ENCODE results near the gene THAP5. TPM values are rescaled to one million over a fixed set of nuclear protein-coding genes. Genes with fewer than 3 reads are reported as not detected.
A peak's percentile ranks its signal among the peaks of the same experiment; 100 is the strongest.

The THAP5 gene, protein sequence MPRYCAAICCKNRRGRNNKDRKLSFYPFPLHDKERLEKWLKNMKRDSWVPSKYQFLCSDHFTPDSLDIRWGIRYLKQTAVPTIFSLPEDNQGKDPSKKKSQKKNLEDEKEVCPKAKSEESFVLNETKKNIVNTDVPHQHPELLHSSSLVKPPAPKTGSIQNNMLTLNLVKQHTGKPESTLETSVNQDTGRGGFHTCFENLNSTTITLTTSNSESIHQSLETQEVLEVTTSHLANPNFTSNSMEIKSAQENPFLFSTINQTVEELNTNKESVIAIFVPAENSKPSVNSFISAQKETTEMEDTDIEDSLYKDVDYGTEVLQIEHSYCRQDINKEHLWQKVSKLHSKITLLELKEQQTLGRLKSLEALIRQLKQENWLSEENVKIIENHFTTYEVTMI
- 37.3 TPM for total RNA-seq (ENCODE audit: insufficient read depth, low replicate concordance)

DNA sequence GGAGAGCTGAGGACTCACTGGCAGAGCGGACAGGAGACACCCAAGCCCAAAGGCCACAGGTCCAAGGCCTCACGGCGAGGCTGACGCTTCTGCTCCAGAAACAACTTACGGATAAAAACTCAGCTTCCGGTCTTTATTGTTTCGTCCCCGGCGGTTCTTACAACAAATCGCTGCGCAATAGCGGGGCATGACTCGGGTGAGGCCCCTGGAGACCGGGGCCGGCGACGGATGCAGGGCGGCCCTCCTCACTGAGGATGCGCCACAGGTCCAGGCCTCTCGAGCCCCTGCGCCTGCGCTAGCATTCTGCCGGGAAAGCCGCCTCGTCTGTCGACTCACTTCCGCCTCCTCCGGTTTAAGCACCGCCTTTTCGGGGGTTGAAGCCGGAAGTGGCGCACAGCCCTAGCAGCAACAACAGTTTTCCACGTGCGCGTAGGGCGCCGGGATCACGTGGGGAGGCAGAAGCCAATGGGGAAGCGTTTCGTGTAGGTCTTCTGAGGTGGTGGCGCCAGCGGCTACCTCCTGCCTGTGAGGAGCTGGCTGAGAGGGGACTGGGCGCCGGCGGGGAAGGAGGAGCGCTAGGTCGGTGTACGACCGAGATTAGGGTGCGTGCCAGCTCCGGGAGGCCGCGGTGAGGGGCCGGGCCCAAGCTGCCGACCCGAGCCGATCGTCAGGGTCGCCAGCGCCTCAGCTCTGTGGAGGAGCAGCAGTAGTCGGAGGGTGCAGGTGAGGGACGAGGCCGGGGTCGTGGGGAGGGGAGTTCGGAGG lies at the start of gene THAP5, which contains the start of gene DNAJB9:
Gene THAP5, minus strand, starts transcription at position 326 of the 765 bp plus-strand sequence. Its CDS starts 137 bp downstream, at position 189.
Gene DNAJB9, plus strand, starts transcription at position 494 of the 765 bp plus-strand sequence. CDS start 1,853 bp downstream, outside the sequence.
- DNase-seq (ENCODE audit: low spot score), result peak; percentile 100

DNA sequence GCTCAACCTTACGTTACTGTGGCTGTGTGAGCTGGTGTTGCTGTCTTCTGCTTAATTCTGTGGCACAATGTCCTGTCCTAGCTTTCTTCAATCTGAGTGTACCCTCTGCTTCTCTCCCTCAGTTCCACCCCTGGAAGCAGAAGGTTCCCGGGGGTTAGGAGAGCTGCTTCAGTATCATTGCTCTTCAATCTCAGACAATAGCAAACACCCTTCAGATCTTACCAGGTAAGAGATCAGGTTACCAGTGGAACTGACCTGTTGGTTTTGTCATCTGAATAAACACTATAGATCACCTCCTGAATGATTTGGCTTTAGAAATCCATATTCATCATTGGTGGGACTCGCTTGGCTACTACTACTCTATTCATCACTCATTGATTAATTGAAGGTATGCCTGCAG lies 48.5 kb upstream of the THAP5 start:
- no peak for DNase-seq (ENCODE audit: low spot score)

DNA sequence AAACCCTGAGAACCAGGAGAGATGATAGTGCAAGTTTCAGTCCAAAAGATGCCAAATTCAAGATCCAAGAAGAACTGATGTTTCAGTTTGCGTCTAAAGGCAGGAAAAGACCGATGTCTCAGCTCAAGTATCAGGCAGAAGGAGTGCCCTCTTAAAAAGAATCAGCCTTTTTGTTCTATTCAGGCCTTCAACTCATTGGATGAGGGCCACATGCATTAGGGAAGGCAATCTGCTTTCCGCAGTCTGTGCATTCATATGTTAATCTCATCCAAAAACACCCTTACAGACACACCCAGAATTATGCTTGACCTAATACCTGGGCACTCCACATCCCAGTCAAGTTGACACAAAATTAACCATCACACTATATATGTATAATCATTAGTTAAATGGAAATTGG lies 45.4 kb upstream of the THAP5 start:
- no peak for DNase-seq (ENCODE audit: low spot score)

DNA sequence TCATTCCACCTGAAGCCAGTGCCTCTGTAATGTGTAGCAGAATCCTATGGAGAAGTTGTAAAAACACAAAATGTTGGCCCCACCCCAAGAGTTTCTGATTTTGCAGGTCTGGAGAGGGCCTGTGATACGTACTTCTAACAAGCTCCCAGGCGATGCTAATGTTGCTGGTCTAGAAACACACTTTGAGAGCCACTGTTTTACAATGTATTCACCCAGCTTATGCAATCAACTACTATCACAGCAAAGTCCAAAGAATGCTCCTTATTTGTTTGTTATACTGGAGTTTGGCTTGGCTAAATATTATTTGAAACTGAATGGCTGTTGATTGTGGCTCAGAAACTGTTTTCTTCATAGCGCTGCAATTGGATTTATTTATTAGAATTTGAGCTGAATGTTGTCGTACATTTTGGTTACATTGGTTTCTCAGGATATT lies 44.5 kb upstream of the THAP5 start:
- peak; percentile 10 for DNase-seq (ENCODE audit: low spot score)

DNA sequence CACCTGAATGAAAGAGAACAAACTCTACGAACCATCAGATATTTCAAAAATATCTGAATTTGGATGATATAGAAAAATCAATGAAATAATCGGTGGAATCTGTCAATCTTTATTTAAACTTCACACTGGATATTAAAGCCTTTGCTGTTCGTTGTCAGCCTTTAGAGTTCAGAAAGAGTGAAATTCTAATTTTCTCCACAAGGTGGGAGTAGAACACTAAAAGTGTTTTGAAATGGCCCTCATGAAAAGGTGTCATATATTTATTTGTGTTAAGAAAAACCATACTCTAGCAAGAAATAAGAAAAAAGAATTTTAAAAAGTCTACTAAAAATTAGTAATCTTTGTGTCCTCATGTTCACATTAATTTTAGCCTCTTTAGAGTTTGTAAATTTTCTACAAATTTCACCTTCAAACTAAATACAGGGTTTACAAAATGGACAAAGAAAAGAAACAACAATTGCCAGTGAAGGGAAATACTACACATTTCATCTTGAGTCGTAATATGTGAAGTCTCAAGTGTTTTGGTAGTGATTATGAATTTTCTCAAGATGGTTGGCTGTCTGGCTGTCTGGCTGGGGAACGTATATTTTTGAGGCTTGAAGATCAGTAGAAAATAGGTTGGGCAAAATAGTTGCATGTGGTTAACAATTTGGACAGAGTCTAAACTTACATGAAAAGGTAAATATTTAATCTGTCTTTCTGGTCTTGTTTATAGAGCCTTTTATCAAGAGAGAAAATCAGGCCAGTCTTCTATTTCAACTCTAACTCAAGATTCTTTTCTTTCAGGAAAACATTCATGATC lies 43.8 kb upstream of the THAP5 start:
- peak; percentile 65 for DNase-seq (ENCODE audit: low spot score)

DNA sequence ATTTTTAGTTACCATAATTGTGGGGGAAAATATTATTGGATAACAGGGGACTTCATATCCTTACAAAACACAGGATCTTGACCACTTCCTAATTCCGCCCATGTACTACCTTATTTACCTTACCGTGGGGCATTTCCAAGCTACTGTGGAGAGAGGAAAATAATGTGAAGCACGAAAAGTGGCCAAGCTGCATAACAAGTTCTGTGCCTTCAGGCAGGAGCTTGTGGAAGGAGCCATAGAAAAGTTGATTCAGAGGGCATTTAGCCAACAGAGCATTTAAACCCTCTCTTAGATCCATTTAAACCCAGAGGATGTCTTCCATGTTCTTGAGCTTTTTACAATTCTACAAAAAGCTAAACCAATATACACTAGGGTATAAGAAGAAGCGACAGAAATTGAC lies 41.8 kb upstream of the THAP5 start:
- DNase-seq (ENCODE audit: low spot score), result peak; percentile 40

DNA sequence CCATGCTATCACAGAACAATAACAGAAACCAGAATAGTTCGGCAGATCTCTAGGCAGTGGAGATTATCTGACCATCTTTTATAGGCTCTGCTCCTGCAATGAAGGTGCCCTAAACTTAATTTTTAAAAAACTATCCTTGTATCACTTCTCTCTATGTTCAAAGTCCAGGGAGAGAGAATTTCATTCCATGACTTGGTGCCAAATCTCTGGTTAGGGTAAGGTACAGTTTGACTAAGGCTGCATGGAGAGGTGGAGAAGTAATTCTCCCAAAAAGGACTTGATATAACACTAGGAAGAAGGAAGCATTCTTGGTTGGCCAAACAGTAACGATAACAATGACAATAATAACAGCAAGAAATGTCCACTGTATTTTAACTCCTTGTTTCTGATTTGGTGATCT lies 40.1 kb upstream of the THAP5 start:
- no peak for DNase-seq (ENCODE audit: low spot score)

DNA sequence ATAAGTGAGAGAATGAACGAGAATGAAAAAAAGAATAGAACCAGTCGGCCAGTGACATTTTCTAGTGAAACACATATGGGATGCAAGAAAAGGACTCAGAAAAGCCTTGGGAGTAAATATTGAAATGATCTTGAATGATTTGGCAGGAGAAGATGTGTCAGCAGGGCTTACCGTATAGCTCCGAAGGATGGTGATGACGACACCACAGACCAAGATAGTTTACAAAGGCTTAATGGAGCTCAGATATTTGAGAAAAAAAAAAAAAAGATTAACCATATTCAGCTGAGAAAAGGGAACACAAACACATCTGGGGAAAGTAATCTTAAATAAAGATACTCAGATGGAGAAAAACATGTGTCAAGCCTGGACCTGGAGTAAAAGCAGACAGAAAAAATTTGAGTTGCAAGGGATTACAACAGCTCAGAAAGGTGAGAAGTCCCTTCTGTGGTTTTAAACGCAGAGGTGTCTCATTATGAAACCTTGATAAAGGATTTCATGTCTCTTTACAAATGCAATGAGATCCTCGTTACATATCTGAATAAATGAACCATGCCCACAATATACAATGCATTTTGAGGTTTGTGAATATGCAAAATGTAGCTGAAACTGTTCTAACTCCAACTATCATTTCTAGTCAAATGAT lies 36.2 kb upstream of the THAP5 start:
- peak; percentile 81 for DNase-seq (ENCODE audit: low spot score)

DNA sequence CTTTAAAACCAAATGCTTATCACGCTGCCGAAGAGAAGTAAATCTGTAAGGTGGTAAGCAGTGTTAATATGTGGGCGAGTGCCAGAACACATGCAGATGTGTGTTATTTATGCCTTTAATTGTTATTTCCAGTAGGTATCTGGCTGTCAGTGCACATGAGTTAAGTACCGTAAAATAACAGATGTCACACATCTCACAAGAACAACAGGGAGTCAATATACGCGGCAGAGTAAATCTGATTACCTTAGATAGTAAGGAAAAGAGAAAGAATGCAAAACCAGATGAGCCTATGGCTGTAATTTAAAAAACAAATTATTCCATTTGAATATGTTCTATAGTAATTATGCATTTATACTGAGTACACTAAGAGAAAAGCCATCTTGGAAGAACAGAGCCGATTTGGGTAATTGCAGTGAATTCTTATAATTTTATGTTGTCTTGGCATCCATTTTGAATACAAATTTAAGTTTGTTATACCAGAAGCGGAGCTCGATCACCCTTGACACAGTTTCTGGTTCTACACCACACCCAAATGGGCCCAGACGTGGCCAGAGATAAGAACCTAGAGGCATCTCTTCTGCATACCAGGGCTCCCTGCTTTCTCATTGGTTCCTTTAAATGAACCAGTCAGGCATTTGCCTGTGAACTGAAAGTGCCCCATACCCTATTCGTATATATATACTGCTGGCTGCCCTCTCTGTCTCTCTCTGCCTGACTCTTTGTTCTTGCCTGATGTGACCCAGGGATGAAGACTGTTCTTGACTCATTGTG lies 35.0 kb upstream of the THAP5 start:
- DNase-seq (ENCODE audit: low spot score), result no peak

DNA sequence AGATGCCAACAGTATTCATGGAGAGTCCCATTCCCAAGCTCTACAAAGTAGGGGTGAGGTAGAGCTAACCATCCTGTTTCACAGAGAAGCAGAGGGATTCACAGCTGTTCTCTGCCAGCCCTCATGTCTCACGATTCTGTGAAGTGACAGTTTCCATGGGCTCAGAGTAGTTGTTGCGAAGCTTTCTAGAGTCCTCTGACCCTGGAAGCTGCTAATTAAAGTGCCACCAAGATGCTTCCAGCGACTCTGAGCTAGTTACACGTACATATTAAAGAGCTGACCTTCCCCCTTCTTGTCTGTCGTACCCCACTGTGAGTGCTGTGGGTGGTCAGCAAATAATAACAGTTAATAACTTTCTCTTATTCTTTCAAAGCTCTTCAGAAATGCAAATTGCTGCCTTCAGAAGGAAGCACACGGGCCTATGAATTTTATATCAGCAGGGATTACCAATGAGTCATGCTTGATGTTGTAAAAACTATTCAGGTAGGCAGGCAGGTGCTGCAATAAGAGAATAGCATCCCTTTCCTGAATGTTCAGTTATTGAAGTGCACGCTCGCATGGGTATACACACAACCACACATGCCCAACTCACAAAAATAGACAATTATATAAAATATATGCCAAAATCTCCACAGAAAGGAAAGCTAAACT lies 34.3 kb upstream of the THAP5 start:
- DNase-seq (ENCODE audit: low spot score), result no peak

DNA sequence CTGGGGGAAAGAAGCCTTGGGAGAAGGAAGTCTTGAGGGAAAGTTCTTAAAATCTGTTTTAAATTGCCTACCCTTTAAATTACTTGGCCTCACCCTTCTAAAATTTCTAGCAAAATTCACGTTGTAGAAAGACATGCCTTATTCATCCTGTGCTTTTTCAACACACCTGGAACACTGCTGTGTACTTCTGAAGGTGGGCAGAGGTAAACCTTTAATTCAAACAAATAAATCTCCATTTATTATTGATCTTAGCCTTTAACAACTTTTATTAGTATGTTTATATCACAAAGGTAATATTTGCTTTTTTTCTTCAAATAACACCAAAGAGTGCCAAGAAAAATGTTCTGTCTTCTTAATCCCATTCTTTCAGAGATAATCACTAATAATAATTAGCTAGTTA lies 30.9 kb upstream of the THAP5 start:
- DNase-seq (ENCODE audit: low spot score), result no peak

DNA sequence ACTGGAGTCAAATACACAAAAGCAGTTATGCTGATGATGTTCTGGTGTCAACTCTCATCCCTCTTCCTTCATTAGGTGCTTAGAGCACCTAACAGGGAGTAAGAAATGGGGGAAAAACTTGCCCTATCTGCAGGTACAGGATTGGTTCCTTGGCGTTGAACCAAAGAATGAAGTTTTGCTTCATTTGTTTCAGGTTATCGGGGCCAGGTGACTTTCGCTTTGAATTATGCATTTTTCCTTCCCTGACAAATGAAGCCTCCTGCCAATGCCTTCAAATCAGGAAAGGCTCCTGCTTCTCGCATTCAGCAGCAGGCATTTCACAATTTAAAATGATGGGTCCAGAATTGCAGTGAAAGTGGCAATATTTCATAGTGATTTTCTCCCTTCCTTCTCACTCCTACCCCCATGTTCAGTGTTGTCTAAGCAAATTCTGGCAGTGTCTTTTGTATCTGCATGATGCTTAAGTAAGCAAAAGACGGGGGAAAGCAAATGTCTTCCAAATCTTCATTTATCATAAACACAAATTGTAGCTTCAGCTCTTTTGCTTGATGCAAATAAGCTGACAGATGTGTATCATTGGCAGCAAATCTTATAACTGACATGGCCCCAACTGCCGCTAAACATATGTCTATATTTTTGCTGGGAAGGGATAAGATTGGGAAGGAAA lies 29.5 kb upstream of the THAP5 start:
- DNase-seq (ENCODE audit: low spot score), result no peak

DNA sequence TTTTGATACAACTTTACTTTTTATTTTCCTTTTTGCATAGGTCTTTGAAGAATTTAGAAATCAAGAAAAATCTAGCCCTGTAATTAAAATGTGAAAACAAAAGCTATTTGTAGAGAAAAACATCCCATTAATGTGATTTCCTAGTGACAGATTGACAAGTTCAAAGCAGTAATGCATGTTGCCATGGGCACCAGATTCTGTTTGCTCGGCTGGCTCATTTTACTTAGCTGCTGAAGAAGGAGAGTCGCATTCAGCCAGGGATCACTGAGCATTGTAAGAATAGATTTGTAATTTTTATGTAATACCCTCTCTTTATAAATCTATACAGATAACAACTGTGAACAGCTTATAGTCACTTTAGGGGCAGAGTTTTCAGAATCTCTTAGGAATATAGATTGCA lies 28.6 kb upstream of the THAP5 start:
- DNase-seq (ENCODE audit: low spot score), result no peak

DNA sequence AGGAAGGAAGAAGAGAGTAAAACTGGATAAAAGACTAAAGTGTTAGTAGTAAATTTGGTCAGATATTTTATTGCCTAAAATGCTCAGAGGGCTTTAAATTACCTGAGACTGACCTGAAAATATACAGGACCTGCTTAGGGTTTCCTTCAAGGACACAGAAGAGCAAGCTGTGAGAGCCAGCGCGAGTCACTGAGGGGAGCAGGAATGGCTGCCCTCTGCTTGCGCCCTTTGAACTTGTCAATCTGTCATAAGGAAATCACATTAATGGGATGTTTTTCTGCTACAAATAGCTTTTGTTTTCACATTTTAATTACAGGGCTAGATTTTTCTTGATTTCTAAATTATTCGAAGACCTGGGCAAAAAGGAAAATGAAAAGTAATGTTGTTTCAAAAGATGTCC lies 27.1 kb upstream of the THAP5 start:
- no peak for DNase-seq (ENCODE audit: low spot score)

DNA sequence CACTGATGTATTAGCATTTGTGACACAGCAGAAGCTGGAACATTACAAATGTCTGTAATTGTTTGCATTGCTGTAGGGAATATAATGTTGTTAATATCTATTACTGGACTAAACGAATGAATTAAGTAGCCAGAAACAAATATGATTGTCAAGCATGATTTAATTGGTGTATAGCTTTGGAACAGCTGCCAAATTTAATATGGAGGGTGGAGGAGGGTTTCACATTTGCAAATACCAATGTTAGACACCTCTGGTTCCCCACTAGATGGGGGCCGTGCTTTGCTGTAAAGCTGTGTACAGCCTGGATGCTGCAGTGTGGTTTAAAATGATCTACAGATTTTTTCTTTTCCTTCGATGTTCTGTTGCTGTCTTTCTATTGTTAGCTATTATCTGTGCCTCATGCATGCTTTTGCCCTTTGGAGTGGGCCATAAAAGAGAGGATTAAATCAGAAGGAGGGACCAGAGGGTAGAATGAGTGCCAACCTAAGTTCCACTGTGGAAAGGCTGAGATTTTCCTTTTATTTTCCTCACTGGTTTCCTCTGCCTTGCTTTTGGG lies 23.2 kb upstream of the THAP5 start:
- DNase-seq (ENCODE audit: low spot score), result peak; percentile 29

DNA sequence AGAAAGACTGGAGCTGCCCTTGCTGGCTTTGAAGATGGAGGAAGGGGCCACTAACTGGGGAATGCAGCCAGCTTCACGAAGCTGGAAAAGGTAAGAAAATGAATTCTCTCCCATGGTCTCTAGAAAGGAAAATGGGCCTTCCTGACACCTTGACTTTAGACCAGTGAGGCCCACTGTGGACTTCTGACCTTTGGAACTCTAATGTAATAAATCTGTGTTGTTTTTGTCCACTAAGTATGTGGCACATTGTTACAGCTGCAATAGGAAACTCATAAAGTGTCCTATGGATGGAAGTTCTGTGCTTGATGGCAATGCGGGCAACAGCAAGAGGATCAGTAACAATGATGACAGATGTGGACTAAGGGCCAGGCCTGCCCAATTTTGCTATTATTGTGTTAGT lies 21.1 kb upstream of the THAP5 start:
- no peak for DNase-seq (ENCODE audit: low spot score)

DNA sequence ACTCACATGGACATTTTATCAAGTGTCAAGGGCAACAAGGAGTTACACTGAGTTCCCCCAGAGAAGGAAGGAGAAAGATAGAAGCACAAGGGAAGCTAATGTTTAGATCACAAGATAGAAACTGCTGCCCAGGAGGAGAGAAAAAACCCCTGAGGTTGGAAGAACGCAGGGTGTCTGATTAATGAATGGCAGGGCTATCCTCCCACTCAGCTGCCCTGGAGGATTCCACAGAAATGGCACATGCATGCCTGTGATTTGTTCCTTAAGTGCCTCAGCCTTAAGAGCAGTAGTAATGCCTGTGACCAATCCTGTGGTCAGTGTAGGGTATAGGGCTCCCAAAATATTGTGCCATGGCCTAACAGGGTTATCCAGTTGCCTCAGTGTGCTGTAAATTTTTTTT lies 20.4 kb upstream of the THAP5 start:
- DNase-seq (ENCODE audit: low spot score), result no peak

DNA sequence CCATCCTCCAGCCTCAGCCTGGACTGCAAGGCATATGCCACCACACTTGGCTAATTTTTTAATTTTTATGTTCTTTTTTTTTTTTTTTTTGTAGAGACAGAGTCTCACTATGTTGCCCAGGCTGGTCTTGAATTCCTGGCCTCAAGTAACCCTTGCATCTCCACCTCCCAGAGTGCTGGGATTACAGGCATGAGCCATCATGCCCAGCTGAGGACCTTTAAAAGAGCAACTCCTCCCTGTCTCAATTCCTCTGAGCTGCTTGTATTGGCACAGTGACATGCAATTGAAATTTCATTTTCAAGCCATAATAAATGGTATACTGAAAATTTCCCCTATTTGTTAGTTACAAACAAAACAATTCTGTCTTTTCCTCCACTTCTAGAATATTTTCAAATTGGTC lies 19.7 kb upstream of the THAP5 start:
- no peak for DNase-seq (ENCODE audit: low spot score)

DNA sequence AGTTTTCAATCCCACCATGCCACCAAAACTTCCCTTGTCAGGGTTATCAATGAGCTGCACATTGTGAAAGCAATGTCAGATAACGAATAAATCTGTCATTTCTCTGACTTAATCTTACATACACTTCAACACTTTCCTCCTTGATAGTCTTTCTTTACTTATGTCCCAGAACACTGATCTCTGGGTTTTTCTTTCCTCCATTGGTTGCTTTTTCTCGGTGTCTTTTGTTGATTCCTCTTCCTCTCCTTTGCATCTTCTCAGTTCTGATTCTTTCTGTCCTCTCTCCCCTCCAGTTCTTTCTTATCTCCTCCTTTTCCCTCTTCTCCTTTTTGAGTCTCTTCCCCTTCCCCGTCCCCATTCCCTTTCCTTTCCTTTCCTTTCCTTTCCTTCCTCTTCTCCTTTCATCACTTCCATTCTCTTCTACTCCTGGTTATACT lies 16.8 kb upstream of the THAP5 start:
- DNase-seq (ENCODE audit: low spot score), result no peak
